ENCODE measurements around the gene ALDH1L2. TPM values are rescaled to one million over a fixed set of nuclear protein-coding genes. Genes with fewer than 3 reads are reported as not detected.
"Not testable (repeated sequence)": the region's sequence is repeated elsewhere in the genome, so short reads cannot be mapped to it uniquely, and the experiment has no call there.

ALDH1L2 gene
- total RNA-seq, 2 donors from 2014 or later, result 0.35 to 2.8 TPM

- Mint-ChIP-seq H3K9me3 (peaks cover 7% of the 10 kb centered on the region), H3K27ac (no peak overlapping the region), H3K4me1 (peaks cover 4% of the 10 kb centered on the region), H3K27me3 (no peaks in the 10 kb centered on the region), H3K4me3 (no peak overlapping the region), H3K36me3 (ENCODE audit: low read depth) (peaks cover 99% of the 10 kb centered on the region)
- ATAC-seq (replicated peaks), result no peak
These were observed 86.7 kb downstream of the ALDH1L2 start for GRCh38 chr12:104997541-104997940.

DNA sequence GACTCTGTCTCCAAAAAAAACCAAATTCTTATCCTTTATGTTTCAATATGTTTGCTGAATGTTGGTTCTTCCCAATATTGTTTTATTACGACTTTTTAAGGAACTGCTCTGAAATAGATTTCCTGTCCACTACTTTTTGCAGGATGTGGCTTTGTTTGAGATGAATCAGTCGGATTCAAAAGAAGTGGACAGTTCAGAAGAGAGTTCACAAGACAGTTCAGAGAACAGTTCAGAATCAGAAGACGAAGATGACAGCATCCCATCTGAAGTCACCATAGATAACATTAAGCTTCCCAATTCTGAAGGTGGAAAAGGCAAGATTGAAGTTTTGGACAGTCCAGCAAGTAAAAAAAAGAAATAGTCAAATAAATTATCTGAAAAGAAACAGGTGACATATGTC is 89.9 kb downstream of the ALDH1L2 start:
- no peak overlapping the region for H3K4me3 Mint-ChIP-seq
- H3K4me1 Mint-ChIP-seq, result peaks cover 10% of the 10 kb centered on the region
- H3K9me3 Mint-ChIP-seq, result no peaks in the 10 kb centered on the region
- no peak for ATAC-seq (replicated peaks)
- no peaks in the 10 kb centered on the region for H3K27me3 Mint-ChIP-seq
- H3K36me3 Mint-ChIP-seq (ENCODE audit: low read depth), result peaks cover 99% of the 10 kb centered on the region
- H3K27ac Mint-ChIP-seq, result no peak overlapping the region

- Mint-ChIP-seq H3K27me3 (no peaks in the 10 kb centered on the region), H3K4me3 (no peak overlapping the region), H3K4me1 (peaks cover 20% of the 10 kb centered on the region), H3K27ac (peak overlapping the region; percentile 16), H3K9me3 (no peaks in the 10 kb centered on the region), H3K36me3 (ENCODE audit: low read depth) (peaks cover 95% of the 10 kb centered on the region)
- ATAC-seq (replicated peaks), result peak; percentile 66
These were observed 92.6 kb downstream of the ALDH1L2 start for GRCh38 chr12:104991565-104992128.

- Mint-ChIP-seq H3K9me3 (no peaks in the 10 kb centered on the region), H3K4me3 (no peak overlapping the region), H3K27ac (peak overlapping the region; percentile 16), H3K36me3 (ENCODE audit: low read depth) (peaks cover 89% of the 10 kb centered on the region), H3K27me3 (no peaks in the 10 kb centered on the region), H3K4me1 (peaks cover 20% of the 10 kb centered on the region)
- no peak for ATAC-seq (replicated peaks)
These were observed 93.3 kb downstream of the ALDH1L2 start for GRCh38 chr12:104990950-104991349.

GRCh38 chr12:104986022-104986941 is 98.0 kb downstream of the ALDH1L2 start, which contains the start of gene NOPCHAP1:
Gene NOPCHAP1, plus strand, starts transcription at chr12:104986316. Its CDS starts 37 bp downstream, at chr12:104986353.
- Mint-ChIP-seq H3K36me3 (ENCODE audit: low read depth) (peaks cover 42% of the 10 kb centered on the region), H3K4me1 (peaks cover 16% of the 10 kb centered on the region), H3K27ac (peak within 1 kb of the TSS; percentile 65), H3K4me3 (peak within 1 kb of the TSS; percentile 91), H3K9me3 (no peaks in the 10 kb centered on the region), H3K27me3 (peaks cover 5% of the 10 kb centered on the region)
- ATAC-seq (replicated peaks), result peak; percentile 99

DNA sequence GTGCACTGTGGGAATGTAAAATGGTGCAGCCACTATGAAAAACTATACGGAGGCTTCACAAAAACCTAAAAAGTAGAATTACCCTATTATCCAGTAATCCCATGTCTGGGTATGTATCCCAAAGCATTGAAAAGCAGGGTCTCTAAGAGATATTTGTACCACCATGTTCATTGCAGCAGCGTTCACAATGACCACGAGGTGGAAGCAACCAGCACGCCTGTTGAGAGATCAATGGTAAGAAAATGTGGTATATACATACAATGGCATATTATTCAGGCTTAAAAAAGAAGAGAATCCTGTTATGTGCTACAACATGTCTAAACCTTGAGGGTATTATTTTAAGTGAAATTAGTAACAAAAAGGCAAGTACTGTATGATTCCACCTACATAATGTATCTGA is 99.1 kb downstream of the ALDH1L2 start:
- H3K27ac Mint-ChIP-seq, result peak overlapping the region; percentile 65
- peaks cover 5% of the 10 kb centered on the region for H3K27me3 Mint-ChIP-seq
- peak overlapping the region; percentile 91 for H3K4me3 Mint-ChIP-seq

GRCh38 chr12:104977688-104978087 is 106.6 kb downstream of the ALDH1L2 start:
- ATAC-seq (replicated peaks); H3K27ac Mint-ChIP-seq: not testable (repeated sequence)

More for the DNA sequence above, 99.1 kb downstream of the ALDH1L2 start:
- Mint-ChIP-seq H3K36me3 (ENCODE audit: low read depth) (peaks cover 31% of the 10 kb centered on the region), H3K9me3 (no peaks in the 10 kb centered on the region), H3K4me1 (peaks cover 16% of the 10 kb centered on the region)
- no peak for ATAC-seq (replicated peaks)

DNA sequence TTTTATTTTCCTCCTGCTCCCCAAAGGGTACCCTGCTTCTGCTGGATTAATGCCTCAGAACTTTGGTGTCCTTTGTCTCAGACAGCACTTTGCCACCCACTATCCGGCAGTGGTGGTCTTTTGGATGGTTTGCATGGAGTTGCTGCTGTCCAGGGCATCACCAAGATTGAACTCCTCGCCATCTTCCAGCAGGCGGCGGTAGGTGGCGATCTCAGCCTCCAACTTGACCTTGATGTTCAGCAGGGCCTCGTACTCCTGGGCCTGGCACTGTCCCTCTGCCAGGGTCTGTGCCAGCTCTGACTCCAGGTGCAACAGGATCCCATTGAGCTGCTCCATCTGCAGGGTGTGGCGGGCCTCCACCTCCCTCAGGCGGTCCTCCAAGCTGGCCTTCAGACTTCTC is 107.6 kb downstream of the ALDH1L2 start:
- Mint-ChIP-seq H3K27me3 (no peaks in the 10 kb centered on the region), H3K4me3 (no peak overlapping the region), H3K9me3 (no peaks in the 10 kb centered on the region), H3K27ac (no peak overlapping the region), H3K4me1 (no peaks in the 10 kb centered on the region), H3K36me3 (ENCODE audit: low read depth) (no peaks in the 10 kb centered on the region)
- ATAC-seq (replicated peaks), result no peak

More at GRCh38 chr12:104977688-104978087, 106.6 kb downstream of the ALDH1L2 start:
- H3K27me3 Mint-ChIP-seq; H3K4me1 Mint-ChIP-seq; H3K36me3 Mint-ChIP-seq (ENCODE audit: low read depth); H3K4me3 Mint-ChIP-seq; H3K9me3 Mint-ChIP-seq: not testable (repeated sequence)

GRCh38 chr12:104975587-104976343 is 108.5 kb downstream of the ALDH1L2 start:
- Mint-ChIP-seq H3K4me3 (no peak overlapping the region), H3K4me1 (no peaks in the 10 kb centered on the region), H3K9me3 (no peaks in the 10 kb centered on the region), H3K36me3 (ENCODE audit: low read depth) (no peaks in the 10 kb centered on the region), H3K27me3 (no peaks in the 10 kb centered on the region), H3K27ac (no peak overlapping the region)
- ATAC-seq (replicated peaks), result no peak

DNA sequence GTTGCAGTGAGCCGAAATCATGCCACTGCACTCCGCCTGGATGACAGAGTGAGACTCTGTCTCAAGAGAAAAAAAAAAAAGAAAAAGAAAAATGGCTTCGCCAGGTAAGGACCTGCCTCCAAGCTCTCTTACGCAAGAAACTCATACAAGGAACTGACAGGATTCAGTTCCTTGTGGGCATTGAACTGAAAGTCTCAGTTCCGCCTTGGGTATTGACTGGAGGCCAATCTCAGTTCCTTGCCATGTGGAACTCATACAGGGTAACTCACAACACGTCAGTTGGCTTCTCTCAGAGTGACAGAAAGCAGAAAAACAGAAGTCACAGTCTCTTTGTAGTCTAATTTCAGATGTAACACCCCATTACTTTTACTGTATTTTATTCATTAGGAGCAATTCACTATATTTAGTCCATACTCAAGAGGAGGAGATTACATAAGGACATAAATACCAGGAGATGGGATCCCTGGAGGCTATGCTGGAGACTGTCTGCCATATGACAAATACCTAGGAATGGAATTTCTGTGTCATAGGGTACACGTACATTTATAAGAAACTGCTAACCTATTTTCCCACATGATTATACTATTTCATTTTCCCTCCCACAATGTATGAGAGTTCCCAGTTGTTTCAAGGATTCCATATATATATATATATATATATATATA is 109.5 kb downstream of the ALDH1L2 start:
- H3K27me3 Mint-ChIP-seq, result no peaks in the 10 kb centered on the region
- H3K27ac Mint-ChIP-seq, result peak overlapping the region; percentile 11
- H3K36me3 Mint-ChIP-seq (ENCODE audit: low read depth), result no peaks in the 10 kb centered on the region
- no peaks in the 10 kb centered on the region for H3K4me1 Mint-ChIP-seq
- H3K9me3 Mint-ChIP-seq, result no peaks in the 10 kb centered on the region
- no peak overlapping the region for H3K4me3 Mint-ChIP-seq
- peak; percentile 76 for ATAC-seq (replicated peaks)

DNA sequence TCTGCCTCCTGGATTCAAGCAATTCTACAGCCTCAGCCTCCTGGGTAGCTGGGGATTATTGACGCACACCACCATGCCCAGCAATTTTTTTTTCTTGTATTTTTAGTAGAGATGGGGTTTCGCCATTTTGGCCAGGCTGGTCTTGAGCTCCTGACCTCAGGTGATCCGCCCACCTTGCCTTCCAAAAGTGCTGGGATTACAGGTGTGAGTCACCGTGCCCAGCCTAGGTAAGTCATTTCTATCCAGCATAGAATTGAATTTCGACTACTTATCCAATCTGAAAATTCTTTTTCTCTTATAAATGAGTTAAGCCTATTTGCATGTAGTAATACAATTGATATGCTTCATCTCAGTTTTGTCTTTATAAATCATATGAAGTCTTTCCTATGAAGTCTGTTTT is 111.0 kb downstream of the ALDH1L2 start:
- Mint-ChIP-seq H3K9me3 (no peaks in the 10 kb centered on the region), H3K36me3 (ENCODE audit: low read depth) (no peaks in the 10 kb centered on the region), H3K27ac (no peak overlapping the region), H3K4me3 (no peak overlapping the region), H3K4me1 (no peaks in the 10 kb centered on the region), H3K27me3 (no peaks in the 10 kb centered on the region)
- no peak for ATAC-seq (replicated peaks)

DNA sequence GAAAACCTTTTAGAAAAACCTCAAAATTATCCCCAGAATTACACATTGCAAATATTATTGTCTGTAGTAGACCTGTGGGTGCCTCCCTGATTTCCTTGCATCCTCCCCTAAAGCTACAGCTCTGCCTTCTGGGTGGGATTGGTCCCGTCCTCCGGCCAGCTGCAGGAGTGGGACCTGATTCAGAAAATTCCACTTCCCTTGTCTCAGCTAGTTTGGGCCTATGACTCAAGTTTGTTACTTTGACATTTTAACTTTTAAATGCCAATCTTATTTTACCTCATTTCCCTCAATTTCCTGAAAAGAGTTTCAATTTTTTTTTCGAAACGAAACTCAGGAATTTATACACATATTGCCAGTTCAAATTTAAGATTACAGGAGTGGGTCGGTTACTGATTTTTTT is 113.0 kb downstream of the ALDH1L2 start:
- no peaks in the 10 kb centered on the region for H3K4me1 Mint-ChIP-seq
- no peak overlapping the region for H3K27ac Mint-ChIP-seq
- no peaks in the 10 kb centered on the region for H3K36me3 Mint-ChIP-seq (ENCODE audit: low read depth)
- H3K27me3 Mint-ChIP-seq, result no peaks in the 10 kb centered on the region
- H3K9me3 Mint-ChIP-seq, result no peaks in the 10 kb centered on the region
- ATAC-seq (replicated peaks), result no peak
- H3K4me3 Mint-ChIP-seq, result no peak overlapping the region

Data from activated T-helper 17 cell treated with anti-CD3 and anti-CD28 coated beads, Interleukin-2, amount 50 U/mL, for 72 hours (primary cell).